HuH-7.5 (cell line): ENCODE results near the gene PAFAH2.
A peak's percentile ranks its signal among the peaks of the same experiment; 100 is the strongest.
"Not testable (repeated sequence)": the region's sequence is repeated elsewhere in the genome, so short reads cannot be mapped to it uniquely, and the experiment has no call there.

Experiments
- DNase-seq: peaks from one replicate; pipeline ENCODE4 v3.0.0; 2011; ENCODE audit warnings: low spot score

The PAFAH2 gene

GRCh38 chr1:26010825-26011224 is 13.0 kb upstream of the PAFAH2 start:
- DNase-seq = no peak

DNA sequence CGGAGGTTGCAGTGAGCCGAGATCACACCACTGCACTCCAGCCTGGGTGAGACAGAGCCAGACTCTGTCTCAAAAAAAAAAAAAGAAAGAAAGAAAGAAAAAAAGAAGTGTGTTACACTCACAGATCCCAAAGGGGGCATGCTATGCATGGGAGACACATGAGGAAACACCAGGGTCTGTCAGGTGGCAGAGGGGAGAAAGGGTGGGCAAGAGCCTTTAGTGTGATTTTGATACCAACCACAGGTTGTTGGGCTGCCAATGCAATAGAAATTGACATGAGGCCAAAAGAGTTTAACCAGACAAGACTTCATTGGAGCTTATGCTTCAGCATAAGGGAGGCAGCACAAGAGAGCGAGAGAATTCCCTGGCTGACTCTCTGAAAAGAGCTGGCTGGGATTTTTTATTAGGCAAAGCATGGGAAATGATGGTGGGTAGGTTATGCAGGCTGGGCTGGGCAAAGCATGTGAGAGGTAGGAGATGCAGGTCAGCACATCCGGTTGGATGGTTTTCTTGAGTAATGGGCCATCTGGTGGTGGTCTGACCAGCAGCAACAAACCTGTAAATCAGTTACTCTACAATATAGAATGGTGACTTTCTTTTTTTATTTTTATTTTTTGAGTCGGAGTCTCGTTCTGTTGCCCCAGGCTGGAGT is 12.1 kb upstream of the PAFAH2 start:
- DNase-seq = no peak

DNA sequence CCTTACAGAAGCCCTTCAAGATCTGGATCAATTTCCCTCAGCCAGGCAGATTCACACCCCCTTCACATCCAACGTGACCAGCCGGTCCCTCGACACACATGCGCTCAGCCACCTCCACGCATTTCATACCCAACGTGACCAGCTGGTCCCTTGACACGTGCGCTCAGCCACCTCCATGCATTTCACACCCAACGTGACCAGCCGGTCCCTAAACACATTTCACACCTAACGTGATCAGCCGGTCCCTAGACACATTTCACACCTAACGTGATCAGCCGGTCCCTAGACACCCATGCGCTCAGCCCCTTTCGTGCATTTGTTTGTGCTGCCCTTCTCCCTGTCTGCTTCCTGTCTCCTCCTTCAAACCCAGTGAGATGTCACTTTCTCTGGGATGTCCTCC is 8.8 kb upstream of the PAFAH2 start:
- DNase-seq = no peak

GRCh38 chr1:26005434-26006105 is 7.7 kb upstream of the PAFAH2 start:
- DNase-seq = no peak

GRCh38 chr1:26003756-26004155 is 5.9 kb upstream of the PAFAH2 start:
- no peak for DNase-seq

GRCh38 chr1:26003262-26003661 is 5.4 kb upstream of the PAFAH2 start:
- no peak for DNase-seq

DNA sequence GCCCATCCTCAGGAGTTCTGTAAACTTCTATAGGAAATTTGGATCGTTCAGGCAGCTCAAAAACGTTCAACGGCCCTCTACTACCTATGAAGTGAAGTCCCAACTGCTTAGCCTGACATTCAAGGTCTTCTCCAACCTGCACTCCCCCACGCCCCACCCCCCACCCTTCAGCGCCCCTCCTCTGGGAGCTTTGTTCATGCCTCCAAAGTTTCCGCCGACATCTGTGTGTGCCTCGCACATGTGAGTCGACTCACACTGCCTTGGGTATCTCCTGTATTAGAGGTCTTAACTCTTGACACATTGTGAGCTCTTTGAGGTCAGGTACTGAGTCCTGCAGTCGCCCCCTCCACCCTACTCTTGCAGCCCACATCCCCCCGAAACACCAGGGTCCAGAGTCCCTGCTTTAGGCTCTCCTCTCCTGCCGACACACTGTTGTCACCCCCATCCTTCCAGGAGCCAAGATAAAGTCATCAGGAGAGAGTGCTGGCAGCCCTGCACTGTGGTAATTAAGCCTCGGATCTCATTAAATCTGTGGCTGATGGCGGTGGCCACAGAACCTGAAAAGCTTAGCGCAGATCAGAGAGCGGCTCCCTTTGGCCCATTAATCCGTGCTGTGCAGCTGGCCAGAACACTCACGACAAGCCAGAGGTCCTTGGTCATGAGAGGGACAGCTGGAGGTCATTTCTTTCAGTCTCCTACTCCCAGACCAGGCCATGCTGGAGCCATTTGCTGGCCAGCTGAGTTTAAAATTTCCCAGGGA is 1.4 kb upstream of the PAFAH2 start:
- no peak for DNase-seq

- DNase-seq = peak; percentile 35
Measured at GRCh38 chr1:25996966-25997827, 666 bp downstream of the PAFAH2 start.

DNA sequence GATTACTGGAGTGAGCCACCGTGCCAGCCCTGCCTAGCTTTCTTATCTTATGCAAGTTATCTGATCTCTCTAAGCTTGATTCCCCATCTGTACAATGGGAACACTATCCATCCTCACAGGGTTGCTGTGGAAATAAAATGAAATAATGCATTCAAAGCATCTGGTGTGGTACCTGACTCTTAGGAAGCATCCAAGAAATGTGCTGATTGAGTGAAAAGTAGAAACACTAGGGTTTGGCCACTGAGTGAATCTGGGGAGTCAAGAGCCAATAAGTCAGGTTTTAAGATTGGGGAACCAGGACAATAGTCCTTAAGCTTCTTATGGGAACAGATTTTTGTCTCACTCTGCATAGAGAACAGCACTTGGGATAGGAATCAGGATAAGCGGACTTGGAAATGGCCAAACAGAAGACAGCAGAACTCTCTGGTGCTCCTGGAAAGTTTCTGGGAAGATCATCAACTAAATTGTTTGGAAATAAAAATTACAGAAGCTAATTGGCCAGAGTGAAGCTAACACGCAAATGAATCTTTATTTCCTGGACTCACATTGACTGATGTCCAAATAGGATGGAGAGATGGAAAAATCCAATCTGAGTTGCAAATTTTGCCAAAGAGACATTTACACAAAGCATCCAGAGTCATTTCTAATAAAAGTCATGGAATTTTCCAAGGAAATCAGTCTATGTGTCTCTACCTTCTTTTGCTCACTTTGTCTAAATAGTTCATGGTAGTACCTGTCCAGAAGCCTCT is 3.3 kb downstream of the PAFAH2 start:
- DNase-seq = no peak

DNA sequence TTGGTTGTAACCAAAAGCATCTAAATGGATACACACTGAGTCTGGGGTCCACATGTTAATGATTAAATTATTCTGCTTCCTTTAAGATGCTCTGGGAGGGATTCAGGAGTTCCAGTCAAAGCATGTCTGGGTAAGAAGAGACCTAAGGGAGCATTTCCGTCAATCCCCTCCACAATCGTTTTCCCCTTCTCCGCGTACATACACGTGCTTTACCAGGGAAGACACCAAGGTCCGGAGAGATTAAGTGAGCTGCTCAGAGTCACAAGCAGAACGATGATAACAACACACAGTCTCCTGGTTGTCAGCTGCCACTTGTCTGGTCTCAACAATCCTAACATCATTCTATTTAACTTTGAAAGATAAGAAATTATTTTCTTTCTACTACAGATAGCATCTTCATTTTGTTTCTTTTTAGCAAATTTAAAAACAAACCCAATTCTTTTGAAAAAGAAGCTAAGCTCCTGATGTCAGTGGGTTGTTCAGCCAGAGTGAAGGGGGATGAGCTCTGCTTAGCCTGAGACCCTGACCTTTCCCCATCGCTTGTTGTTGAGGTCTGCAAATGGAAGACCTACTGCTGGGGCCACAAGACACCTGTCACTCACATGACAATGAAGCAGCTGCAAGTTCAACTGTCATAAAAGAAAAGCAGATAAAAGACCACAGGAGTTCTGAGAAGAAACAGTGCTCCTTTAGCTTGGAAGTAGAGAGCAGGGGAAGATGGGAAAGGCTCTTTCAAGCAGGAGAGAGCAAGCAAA is 4.5 kb downstream of the PAFAH2 start:
- DNase-seq = no peak

GRCh38 chr1:25992689-25993171 is 5.1 kb downstream of the PAFAH2 start:
- no peak for DNase-seq

DNA sequence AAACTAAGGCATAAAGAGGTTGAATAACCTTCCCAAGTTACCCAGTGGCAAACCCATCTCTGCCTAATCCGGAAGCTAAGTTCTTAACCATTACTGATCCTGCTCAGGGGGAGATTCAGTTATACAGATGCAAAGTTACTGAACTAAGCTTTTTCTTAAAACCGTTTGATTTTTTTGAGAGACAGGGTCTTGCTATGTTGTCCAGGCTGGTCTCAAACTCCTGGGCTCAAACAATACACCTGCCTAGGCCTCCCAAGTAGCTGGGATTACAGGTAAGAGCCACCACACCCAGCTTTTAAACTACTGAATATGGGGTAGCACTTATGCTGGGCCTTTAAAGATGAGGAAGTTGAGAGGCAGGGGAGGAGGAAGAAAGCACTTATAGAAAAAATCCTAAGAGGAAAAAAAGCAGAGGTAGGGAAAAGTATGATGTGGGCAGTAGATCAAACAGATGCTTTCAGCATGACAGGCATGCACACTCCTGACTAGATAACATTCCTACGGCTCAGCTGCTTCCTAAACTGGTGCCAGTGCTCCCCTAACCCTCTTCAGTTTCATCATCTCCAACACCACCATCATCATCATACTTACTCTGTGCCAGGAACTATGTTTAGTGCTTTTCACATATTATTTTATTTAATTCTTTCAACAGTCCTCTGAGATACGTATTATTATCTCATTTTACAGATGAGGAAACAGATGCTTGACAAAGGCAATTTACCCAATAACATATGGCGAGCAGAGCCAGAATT is 5.8 kb downstream of the PAFAH2 start:
- no peak for DNase-seq

DNA sequence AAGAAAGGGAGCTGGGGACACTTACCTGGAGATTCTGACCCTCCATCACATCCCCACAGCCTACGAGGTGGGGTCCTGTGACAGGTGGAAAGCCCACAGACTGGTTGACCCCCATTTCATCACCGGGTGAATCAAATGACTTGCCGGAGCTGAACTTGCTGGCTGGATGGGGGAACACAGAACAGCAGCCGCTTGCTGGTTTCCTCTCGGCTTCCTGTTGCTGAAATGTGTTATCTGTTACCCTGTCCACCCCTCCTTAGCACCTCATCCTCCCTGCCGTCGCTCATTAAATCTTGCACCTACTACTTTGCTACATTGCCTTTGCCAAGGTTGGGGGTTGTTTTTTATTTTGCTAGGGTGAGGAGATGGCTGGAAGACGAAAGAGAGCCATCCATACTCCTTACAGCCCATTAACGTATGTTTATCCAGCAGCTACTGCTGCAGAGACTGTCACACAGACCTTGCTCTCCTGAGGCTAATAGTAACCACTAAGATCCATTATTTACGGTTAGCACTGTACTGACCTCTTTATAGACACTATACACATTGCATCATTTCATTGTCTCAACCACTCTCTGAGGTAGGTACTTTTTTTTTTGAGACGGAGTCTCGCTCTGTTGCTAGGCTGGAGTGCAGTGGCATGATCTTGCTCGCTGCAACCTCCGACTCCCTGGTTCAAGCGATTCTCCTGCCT is 7.0 kb downstream of the PAFAH2 start:
- no peak for DNase-seq

DNA sequence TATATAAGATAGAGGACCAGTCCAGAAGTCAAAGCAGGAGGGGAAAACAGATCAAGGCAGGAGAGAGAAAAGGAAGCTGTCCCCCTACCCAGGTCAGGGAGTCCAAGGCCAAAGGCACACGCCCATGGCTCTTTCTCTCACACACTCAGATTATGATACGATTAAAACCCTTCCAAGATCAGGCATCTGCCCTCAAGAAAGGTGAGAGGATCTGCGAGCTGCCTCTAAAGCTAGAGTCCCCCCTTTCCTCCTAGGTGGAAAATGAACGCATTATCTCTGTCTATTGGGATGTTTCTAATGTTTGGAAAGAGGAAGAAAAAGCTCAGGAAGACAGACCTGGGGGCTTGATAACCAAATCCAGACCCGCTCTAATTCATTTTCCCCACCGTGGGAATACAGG is 7.6 kb downstream of the PAFAH2 start:
- DNase-seq = no peak

DNA sequence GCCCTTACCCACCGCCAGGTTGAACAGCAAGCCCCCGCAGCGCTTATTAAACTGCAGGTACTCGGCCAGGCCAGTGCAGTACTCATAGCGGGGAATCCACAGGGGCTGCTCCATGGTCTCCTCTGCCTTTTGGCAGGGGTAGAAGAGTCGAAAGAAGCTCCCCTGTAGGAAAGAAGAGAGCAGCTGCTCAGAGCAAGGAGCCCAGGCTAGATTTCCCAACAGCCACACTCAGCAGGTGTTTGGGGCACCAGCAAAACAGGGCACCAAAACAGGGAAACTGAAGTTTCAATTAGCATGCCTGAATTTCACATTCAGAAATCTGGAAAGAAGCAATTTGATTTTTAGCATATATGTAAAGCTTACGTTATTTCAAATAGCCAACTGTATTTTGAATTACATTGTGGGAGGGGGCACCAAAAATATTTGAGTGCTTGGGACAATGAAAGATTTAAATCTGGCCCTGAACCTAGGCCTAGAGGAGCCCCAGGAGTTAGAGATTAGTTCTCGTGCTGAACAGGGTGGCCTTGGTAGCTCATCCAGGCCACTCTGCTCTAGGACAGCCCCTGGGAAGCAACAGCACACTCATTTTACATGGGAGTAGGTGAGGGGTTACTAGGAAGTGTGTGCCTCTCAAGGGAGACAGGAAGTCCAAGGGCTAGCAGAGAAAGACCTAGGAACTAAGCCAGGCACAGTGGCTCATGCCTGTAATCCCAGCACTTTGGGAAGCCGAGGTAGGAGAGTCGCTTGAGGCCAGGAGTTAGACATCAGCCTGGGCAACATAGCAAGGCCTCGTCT is 8.2 kb downstream of the PAFAH2 start:
- no peak for DNase-seq

DNA sequence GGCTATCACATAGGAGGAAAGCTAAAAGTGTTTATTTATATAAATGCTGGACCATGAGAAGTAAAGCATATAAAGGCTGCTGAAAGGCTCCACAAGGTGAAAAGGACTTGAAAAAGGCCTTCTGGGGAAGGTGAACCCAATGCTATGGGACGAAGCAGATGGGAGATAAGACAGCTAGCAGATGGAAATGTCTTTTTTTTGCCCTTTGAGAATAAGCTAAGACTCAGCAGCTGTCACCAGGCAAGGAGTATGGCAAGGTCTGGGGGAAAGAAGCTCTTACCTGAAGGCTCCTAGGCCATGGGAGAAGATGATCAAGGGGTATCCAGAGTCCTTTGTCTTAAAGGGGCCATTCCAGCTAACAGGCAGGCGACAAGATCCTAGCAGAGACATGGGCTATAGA is 9.9 kb downstream of the PAFAH2 start:
- no peak for DNase-seq

GRCh38 chr1:25986773-25987172 is 11.1 kb downstream of the PAFAH2 start:
- DNase-seq = not testable (repeated sequence)

DNA sequence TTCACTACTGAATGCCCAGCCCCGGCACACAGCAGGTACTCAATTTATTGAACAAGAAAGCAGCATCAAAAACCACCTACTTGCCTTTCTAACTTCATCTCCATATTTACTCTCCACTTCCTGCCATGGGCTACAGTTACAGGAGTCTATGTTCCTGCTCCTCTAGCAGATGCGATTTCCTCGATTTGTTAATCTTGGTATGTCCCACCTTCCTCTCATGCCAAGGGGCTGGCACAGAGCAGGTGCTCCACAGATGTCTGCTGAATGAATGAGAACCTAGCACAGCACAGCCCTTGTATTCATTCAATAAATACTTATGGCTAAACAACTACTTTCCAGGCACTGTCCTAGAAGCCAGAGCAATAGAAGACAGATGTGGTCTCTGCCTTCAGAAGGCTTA is 12.2 kb downstream of the PAFAH2 start:
- DNase-seq = no peak

DNA sequence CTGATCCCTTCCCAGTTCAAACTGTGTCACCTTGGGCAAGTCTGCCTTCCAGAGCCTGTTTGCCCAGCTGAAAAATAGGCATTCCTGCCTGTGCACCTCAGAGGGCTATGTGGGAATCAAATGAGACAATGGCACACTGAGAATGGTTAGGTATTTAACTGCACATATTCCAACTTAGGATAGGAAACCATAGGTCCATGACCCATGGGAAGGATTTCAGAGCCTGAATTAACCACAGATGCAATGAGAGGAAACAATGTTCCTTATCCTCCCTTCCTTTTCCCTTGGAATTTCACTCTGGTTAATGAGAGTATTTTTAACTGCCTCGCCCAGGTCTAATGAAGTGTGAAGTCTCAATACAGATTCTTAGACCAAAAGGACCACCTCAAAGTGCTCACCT is 12.7 kb downstream of the PAFAH2 start:
- DNase-seq = no peak
